Adrenal gland (tissue), 12 donors: ENCODE measurements around the gene CD53. TPM values are rescaled to one million over a fixed set of nuclear protein-coding genes. Genes with fewer than 3 reads are reported as not detected.
"Not testable (repeated sequence)": the region's sequence is repeated elsewhere in the genome, so short reads cannot be mapped to it uniquely, and the experiment has no call there.

Experiments
- DNase-seq, 7 donors: peaks; one replicate each; pipeline ENCODE4 v3.0.0-alpha.2; 2019 to 2020
- H3K27ac ChIP-seq, 5 donors: fragments of 200-600 bp; sonication (generic) in 4 of 5; 1 replicate in 3 of 5; 2 replicates in 2 of 5; pipeline versions ENCODE4 v1.5.1 to v1.8.0; 2016 to 2020; ENCODE audit warnings: mild to moderate bottlenecking in 1 of 5
- H3K27me3 ChIP-seq: fragments of 200-600 bp; 2 replicates; pipeline ENCODE4 v1.8.0; 2021
- H3K36me3 ChIP-seq, 2 donors: fragments of 200-600 bp; replicated peaks in 1 of 2; 1 replicate in 1 of 2; 2 replicates in 1 of 2; pipeline versions ENCODE4 v1.5.1 to v1.8.0; 2018 to 2022
- H3K4me1 ChIP-seq, 2 donors: fragments of 200-600 bp; replicated peaks in 1 of 2; 1 replicate in 1 of 2; 2 replicates in 1 of 2; pipeline versions ENCODE4 v1.5.1 to v1.8.0; 2018 to 2021
- H3K4me3 ChIP-seq, 4 donors: fragments of 200-600 bp; sonication (generic) in 3 of 4; one replicate each; pipeline ENCODE4 v1.5.1; 2016 to 2018
- H3K9me3 ChIP-seq, 3 donors: fragments of 200-600 bp; sonication (generic) in 1 of 3; replicated peaks in 1 of 3; 1 replicate in 2 of 3; 2 replicates in 1 of 3; pipeline versions ENCODE4 v1.5.1 to v1.8.0; 2016 to 2021
- POLR2A ChIP-seq, 2 donors: fragments of 450-650 bp; IDR thresholded peaks; one replicate each; pipeline ENCODE4 v1.6.1; 2017; ENCODE audit warnings: antibody characterized with exemption in 2 of 2, mild to moderate bottlenecking in 2 of 2, moderate library complexity in 1 of 2
- WGBS, 4 donors: extraction: QIAGEN DNeasy Blood & Tissue Kit in 2 of 4; methylation state at CpG; one replicate each; pipeline versions ENCODE4 v1.1.5 to v1.1.7; 2013 to 2017; 5-methylcytosine and 5-hydroxymethylcytosine counted together
- intact Hi-C, 2 donors: fragments of 100-400 bp; cut with DNase I; formaldehyde crosslinking; loops; one replicate each; pipeline versions ENCODE4 v1.14.1 to v1.15.0; 2022 to 2023
- polyA plus RNA-seq, 3 donors: library from polyadenylated mRNA; stranded (reverse); fragments of 200-250 nt in 2 of 3; fragments of 350-450 nt in 1 of 3; fragmentation: Illumina TruSeq in 1 of 3; extraction: RNeasy Lipid Tissue Mini Kit (QIAGEN cat#74804) in 1 of 3; gene quantifications; one replicate each; pipeline ENCODE4 v1.2.3, GENCODE V29; 2013 to 2014
- total RNA-seq, 9 donors: library from RNA; depleted of rRNA in 4 of 9; stranded (reverse); fragments of >200 nt in 4 of 9; fragments of 120-200 nt in 1 of 9; fragmentation: NEBNext Ultra II Directional in 1 of 9; extraction: Animal tissue kit (Norgen Biotek cat#: 25700) in 1 of 9; gene quantifications; one replicate each; pipeline versions ENCODE4 v1.1.0 to v1.2.4, GENCODE V29; 2013 to 2023
- TF ChIP-seq, protein P1 (sequence below), 6 experiments: fragments of 450-650 bp in 4 of 6; fragments of 200-600 bp in 2 of 6; sonication (generic) in 1 of 6; IDR thresholded peaks; 1 replicate in 5 of 6; 2 replicates in 1 of 6; pipeline versions ENCODE4 v1.5.1 to v1.8.0; 2016 to 2021; ENCODE audit warnings: antibody characterized with exemption in 6 of 6, mild to moderate bottlenecking in 2 of 6, moderate library complexity in 1 of 6
- donor health status: healthy with polysubstance abuse.
- donor health status: Bipolar disorder and iron deficiency.
- donor health status: DM: yes; HTN: yes; CAD: no.
- donor health status: DM: no; HTN: no; CAD: no.
- donor health status: DM: no; HTN: no; CAD: no.
- donor health status: DM: yes; HTN: yes; CAD: no.

The CD53 gene
- total and polyA plus RNA-seq, 12 donors: 6.8 to 99.1 (median 37.9) TPM

DNA sequence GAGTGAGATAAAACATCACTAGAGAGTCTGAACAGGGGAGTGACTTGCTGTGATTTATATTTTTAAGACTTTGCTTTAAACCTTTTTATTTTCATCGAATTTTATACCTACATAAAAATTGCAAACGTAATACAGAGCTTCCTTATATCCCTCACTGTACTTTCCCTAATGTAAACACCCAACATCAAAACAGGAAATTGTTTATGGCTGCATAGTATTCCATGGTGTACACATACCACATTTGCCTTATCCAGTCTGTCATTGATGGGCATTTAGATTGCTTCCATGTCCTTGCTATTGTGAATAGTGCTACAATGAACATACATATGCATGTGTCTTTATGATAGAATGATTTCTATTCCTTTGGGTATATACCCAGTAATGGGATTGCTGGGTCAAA, 56.0 kb downstream of the CD53 start:
- WGBS, 4 donors: 35 to 57% (median 52%) methylated on average over 2 of the region's 2 CpGs
- TF ChIP-seq POLR2A (IDR thresholded peaks at IDR 0.05): no peak
- TF ChIP-seq, protein P1, sequence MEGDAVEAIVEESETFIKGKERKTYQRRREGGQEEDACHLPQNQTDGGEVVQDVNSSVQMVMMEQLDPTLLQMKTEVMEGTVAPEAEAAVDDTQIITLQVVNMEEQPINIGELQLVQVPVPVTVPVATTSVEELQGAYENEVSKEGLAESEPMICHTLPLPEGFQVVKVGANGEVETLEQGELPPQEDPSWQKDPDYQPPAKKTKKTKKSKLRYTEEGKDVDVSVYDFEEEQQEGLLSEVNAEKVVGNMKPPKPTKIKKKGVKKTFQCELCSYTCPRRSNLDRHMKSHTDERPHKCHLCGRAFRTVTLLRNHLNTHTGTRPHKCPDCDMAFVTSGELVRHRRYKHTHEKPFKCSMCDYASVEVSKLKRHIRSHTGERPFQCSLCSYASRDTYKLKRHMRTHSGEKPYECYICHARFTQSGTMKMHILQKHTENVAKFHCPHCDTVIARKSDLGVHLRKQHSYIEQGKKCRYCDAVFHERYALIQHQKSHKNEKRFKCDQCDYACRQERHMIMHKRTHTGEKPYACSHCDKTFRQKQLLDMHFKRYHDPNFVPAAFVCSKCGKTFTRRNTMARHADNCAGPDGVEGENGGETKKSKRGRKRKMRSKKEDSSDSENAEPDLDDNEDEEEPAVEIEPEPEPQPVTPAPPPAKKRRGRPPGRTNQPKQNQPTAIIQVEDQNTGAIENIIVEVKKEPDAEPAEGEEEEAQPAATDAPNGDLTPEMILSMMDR (IDR thresholded peaks at IDR 0.05): no peak
- no peak for DNase-seq
- intact Hi-C loops: no loop called here
- Histone ChIP-seq H3K27ac (no peak overlapping the region), H3K4me1 (no peaks in the 10 kb centered on the region), H3K36me3 (no peaks in the 10 kb centered on the region), H3K9me3 (peaks cover 0 to 7% (median 0%) of the 10 kb centered on the region in 3 donors), H3K27me3 (no peaks in the 10 kb centered on the region), H3K4me3 (no peak overlapping the region)

DNA sequence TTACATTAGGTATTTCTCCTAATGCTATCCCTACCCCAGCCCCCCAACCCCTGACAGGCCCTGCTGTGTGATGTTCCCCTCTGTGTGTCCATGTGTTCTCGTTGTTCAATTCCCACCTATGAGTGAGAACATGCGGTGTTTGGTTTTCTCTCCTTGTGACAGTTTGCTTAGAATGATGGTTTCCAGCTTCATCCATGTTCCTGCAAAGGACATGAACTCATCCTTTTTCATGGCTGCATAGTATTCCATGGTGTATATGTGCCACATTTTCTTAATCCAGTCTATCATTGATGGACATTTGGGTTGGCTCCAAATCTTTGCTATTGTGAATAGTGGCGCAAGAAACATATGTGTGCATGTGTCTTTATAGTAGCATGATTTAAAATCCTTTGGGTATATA, 58.1 kb downstream of the CD53 start:
- intact Hi-C loops, H3K4me1 ChIP-seq, H3K27ac ChIP-seq, H3K27me3 ChIP-seq, DNase-seq, H3K9me3 ChIP-seq, H3K4me3 ChIP-seq, H3K36me3 ChIP-seq: not testable (repeated sequence)
- WGBS, 4 donors: 79 to 100% (median 92%) methylated on average over 3 of the region's 3 CpGs

DNA sequence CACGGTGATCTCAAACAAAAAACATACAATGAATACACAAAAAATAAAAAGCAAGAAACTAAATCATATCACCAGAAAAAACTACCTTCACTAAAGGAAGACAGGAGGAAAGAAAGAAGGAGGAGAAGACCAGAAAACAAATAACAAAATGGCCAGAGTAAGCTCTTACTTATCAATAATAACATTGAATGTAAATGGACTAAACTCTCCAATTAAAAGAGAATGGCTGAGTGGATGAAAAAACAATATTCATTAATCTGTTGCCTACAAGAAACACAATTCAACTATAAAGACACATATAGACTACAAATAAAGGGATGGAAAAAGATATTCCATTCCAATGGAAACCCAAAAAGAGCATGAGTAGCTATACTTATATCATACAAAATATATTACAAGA, 63.6 kb downstream of the CD53 start:
- no peaks in the 10 kb centered on the region for H3K27me3 ChIP-seq
- intact Hi-C loops: no loop called here
- H3K36me3 ChIP-seq: no peaks in the 10 kb centered on the region
- no peaks in the 10 kb centered on the region for H3K9me3 ChIP-seq
- no peaks in the 10 kb centered on the region for H3K4me1 ChIP-seq
- H3K4me3 ChIP-seq: no peak overlapping the region
- no peak for DNase-seq
- WGBS, 4 donors: 81 to 89% (median 84%) methylated on average over 1 of the region's 1 CpG
- TF ChIP-seq, protein P1 (IDR thresholded peaks at IDR 0.05): no peak
- TF ChIP-seq POLR2A (IDR thresholded peaks at IDR 0.05): no peak
- no peak overlapping the region for H3K27ac ChIP-seq

DNA sequence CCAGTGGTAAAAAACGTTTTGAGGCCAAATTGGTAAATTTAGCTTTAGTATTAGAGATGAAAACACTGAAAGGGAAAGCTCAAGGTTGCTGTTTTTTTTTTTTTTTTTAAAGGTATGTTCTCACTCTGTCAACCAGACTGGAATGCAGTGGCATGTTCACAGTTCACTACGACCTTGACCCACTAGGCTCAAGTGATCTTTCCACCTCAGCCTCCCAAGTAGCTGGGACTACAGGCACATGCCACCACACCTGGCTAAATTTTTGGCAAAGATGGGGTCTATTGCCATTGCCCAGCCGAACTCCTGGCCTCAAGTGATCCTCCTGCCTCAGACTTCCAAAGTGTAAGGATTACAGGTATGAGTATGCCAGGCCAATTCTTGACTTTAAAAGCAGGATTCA, 71.9 kb downstream of the CD53 start:
- H3K36me3 ChIP-seq: no peaks in the 10 kb centered on the region
- no peaks in the 10 kb centered on the region for H3K9me3 ChIP-seq
- TF ChIP-seq, protein P1 (IDR thresholded peaks at IDR 0.05): no peak
- TF ChIP-seq POLR2A (IDR thresholded peaks at IDR 0.05): no peak
- no peak overlapping the region for H3K4me3 ChIP-seq
- DNase-seq: no peak
- no peak overlapping the region for H3K27ac ChIP-seq
- intact Hi-C loops: no loop called here
- WGBS, 4 donors: 56 to 64% (median 59%) methylated on average over 3 of the region's 3 CpGs
- no peaks in the 10 kb centered on the region for H3K27me3 ChIP-seq
- H3K4me1 ChIP-seq: no peaks in the 10 kb centered on the region

DNA sequence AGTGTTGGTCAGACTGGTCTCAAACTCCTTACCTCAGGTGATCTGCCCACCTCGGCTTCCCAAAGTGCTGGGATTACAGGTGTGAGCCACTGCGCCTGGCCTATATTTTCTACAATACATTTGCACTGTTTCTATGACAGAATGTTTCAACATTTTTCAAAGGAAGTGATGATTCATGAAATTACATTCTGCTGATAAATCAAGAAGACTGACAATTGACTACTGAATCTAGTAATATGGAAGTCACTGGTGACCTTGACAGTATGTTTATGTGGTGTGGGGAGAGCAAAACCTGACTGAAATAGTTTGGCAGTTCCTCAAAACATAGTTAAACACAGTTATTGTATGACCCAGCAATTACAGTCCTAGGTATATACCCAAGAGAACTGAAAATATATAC, 72.7 kb downstream of the CD53 start:
- 94 to 100% (median 96%) methylated on average over 2 of the region's 2 CpGs for WGBS, 4 donors
- H3K36me3 ChIP-seq: no peaks in the 10 kb centered on the region
- H3K27me3 ChIP-seq: no peaks in the 10 kb centered on the region
- no peak for DNase-seq
- H3K4me3 ChIP-seq: no peak overlapping the region
- no peak overlapping the region for H3K27ac ChIP-seq
- TF ChIP-seq, protein P1 (IDR thresholded peaks at IDR 0.05): no peak
- no peak for TF ChIP-seq POLR2A (IDR thresholded peaks at IDR 0.05)
- intact Hi-C loops: no loop called here
- no peaks in the 10 kb centered on the region for H3K4me1 ChIP-seq
- no peaks in the 10 kb centered on the region for H3K9me3 ChIP-seq
